H1 (cell line): ENCODE data around the gene EVA1C. TPM values are rescaled to one million over a fixed set of nuclear protein-coding genes. Genes with fewer than 3 reads are reported as not detected.

Source experiments
- CREB1 ChIP-seq: IDR thresholded peaks from 2 replicates; pipeline ENCODE4 v1.6.1; 2012; ENCODE audit warnings: inconsistent platforms
- NANOG ChIP-seq: IDR thresholded peaks from 2 replicates; pipeline ENCODE4 v1.6.1; 2011; ENCODE audit warnings: low read length, low read depth, mild to moderate bottlenecking, inconsistent platforms; ENCODE audit not compliant: insufficient read depth, poor library complexity, severe bottlenecking
- RNF2 ChIP-seq: fragments of 200-900, 300-1000 bp; sonication (generic); IDR thresholded peaks from 2 replicates; pipeline ENCODE4 v1.7.1; 2016; ENCODE audit warnings: borderline replicate concordance, low read depth, mild to moderate bottlenecking, antibody characterized with exemption, low read length; ENCODE audit not compliant: poor library complexity, severe bottlenecking; ENCODE audit errors: missing control alignments
- YY1 ChIP-seq: IDR thresholded peaks from 2 replicates; pipeline ENCODE4 v1.6.1; 2011; ENCODE audit warnings: low read depth, mild to moderate bottlenecking, low read length
- polyA plus RNA-seq, 7 experiments: library from polyadenylated mRNA; depleted of rRNA in 3 of 7; stranded (reverse) in 5 of 7; unstranded in 2 of 7; fragments of >200 nt in 5 of 7; fragments of 200-250 nt in 2 of 7; gene quantifications; 1 replicate in 5 of 7; 2 replicates in 1 of 7; 4 replicates in 1 of 7; pipeline versions ENCODE4 v1.2.1 to v1.2.3, GENCODE V29; 2011 to 2013; ENCODE audit warnings: missing spikeins in 2 of 7, mixed read lengths in 2 of 7
- total RNA-seq: library from RNA; stranded (reverse); fragmentation: NEBNext Ultra II Directional; extraction: Animal tissue kit (Norgen Biotek cat#: 25700); gene quantifications from 2 replicates; pipeline ENCODE4 v1.2.1, GENCODE V29; 2021

The EVA1C gene
- total and polyA plus RNA-seq, 2 of the 8 experiments (the other 6 are each of a cell fraction or from before 2014, with no cell fraction given) = 2.6 to 3.6 TPM

GRCh38 chr21:32381571-32381970 is 30.9 kb upstream of the EVA1C start (continued):
- TF ChIP-seq YY1 (no peak), RNF2 (no peak), NANOG (no peak), CREB1 (no peak)
